ENCODE data around the gene LINC01488.

GRCh38 chr11:69451289-69451688 lies 30.2 kb upstream of the LINC01488 start:
- TF ChIP-seq ZNF274 (IDR thresholded peaks at IDR 0.05; ENCODE audit: low read depth, low read length): no peak
- TF ChIP-seq SUZ12 (IDR thresholded peaks at IDR 0.05; ENCODE audit: extremely low read depth, insufficient read depth, insufficient read length): no peak
